H1 (cell line): ENCODE measurements around the gene FAM174B. TPM values are rescaled to one million over a fixed set of nuclear protein-coding genes. Genes with fewer than 3 reads are reported as not detected.

ENCODE experiments used
- CBX5 ChIP-seq: fragments of 300-800, 300-1000 bp; sonication (generic); IDR thresholded peaks from 2 replicates; pipeline ENCODE4 v1.7.1; 2016; ENCODE audit warnings: antibody characterized with exemption, low read length, low read depth
- CEBPB ChIP-seq: IDR thresholded peaks from 2 replicates; pipeline ENCODE4 v1.6.1; 2012; ENCODE audit warnings: low read depth, low read length
- CHD2 ChIP-seq: IDR thresholded peaks from 2 replicates; pipeline ENCODE4 v1.6.1; 2012; ENCODE audit warnings: low read length, improper control_type of control experiment
- SIN3A ChIP-seq, 2 experiments: IDR thresholded peaks in 1 of 2; conservative IDR thresholded peaks in 1 of 2; 2 replicates each; pipeline ENCODE4 v1.6.1; 2011 to 2012; ENCODE audit warnings: low read length in 2 of 2, improper control_type of control experiment in 1 of 2, low read depth in 1 of 2, mild to moderate bottlenecking in 1 of 2
- TCF12 ChIP-seq: IDR thresholded peaks from 2 replicates; pipeline ENCODE4 v1.6.1; 2011; ENCODE audit warnings: low read depth, mild to moderate bottlenecking, low read length
- polyA plus RNA-seq, 7 experiments: library from polyadenylated mRNA; depleted of rRNA in 3 of 7; stranded (reverse) in 5 of 7; unstranded in 2 of 7; fragments of >200 nt in 5 of 7; fragments of 200-250 nt in 2 of 7; gene quantifications; 1 replicate in 5 of 7; 2 replicates in 1 of 7; 4 replicates in 1 of 7; pipeline versions ENCODE4 v1.2.1 to v1.2.3, GENCODE V29; 2011 to 2013; ENCODE audit warnings: missing spikeins in 2 of 7, mixed read lengths in 2 of 7
- total RNA-seq: library from RNA; stranded (reverse); fragmentation: NEBNext Ultra II Directional; extraction: Animal tissue kit (Norgen Biotek cat#: 25700); gene quantifications from 2 replicates; pipeline ENCODE4 v1.2.1, GENCODE V29; 2021
- TF ChIP-seq, protein P1 (sequence below): fragments of 300-600 bp; sonication (generic); IDR thresholded peaks from 2 replicates; pipeline ENCODE4 v1.7.1; 2012; ENCODE audit warnings: low read length, moderate library complexity, mild to moderate bottlenecking, inconsistent platforms; ENCODE audit not compliant: insufficient replicate concordance
- TF ChIP-seq, protein P2 (sequence below): IDR thresholded peaks from 2 replicates; pipeline ENCODE4 v1.6.1; 2012; ENCODE audit warnings: low read length, inconsistent platforms
- TF ChIP-seq, protein P3 (sequence below): IDR thresholded peaks from 2 replicates; pipeline ENCODE4 v1.6.1; 2012; ENCODE audit warnings: inconsistent platforms

FAM174B gene
- total and polyA plus RNA-seq, 2 of the 8 experiments (the other 6 are each of a cell fraction or from before 2014, with no cell fraction given): 9.3 to 35.2 TPM

DNA sequence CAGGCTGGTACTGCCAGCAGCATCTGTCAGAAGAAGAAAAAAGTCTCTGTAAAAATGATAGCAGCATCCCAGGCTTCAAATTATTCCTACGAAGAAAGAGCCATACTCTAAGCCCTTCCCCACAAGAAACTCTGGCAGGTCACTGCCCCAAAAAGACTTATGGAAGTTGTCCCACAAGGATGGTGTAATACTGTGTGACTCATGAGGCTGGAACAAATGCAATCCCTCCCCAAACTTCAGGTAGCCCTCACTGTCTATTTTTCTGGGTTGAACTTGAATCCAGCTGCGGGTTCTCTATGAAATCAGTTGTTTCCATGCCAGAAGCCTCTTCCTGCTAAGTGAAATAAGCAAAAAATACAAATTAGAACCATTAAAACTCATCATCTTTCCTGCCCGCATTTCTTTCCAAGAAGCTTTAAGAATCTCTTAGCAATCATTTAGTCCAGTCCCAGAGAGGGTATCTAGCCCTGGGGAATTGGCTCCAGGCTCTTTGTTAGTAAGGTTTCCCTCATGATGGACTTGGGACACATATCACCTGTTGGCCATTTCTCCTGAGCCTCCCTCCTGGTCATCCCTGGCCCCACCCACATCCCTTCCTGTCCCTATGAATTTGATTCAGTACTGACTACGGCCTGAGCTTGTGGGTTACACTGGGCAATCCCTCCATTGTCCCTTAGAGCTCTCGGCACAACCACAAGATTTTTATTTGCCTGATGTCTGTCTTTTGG is 51.7 kb downstream of the FAM174B start (continued):
- TF ChIP-seq, protein P1, sequence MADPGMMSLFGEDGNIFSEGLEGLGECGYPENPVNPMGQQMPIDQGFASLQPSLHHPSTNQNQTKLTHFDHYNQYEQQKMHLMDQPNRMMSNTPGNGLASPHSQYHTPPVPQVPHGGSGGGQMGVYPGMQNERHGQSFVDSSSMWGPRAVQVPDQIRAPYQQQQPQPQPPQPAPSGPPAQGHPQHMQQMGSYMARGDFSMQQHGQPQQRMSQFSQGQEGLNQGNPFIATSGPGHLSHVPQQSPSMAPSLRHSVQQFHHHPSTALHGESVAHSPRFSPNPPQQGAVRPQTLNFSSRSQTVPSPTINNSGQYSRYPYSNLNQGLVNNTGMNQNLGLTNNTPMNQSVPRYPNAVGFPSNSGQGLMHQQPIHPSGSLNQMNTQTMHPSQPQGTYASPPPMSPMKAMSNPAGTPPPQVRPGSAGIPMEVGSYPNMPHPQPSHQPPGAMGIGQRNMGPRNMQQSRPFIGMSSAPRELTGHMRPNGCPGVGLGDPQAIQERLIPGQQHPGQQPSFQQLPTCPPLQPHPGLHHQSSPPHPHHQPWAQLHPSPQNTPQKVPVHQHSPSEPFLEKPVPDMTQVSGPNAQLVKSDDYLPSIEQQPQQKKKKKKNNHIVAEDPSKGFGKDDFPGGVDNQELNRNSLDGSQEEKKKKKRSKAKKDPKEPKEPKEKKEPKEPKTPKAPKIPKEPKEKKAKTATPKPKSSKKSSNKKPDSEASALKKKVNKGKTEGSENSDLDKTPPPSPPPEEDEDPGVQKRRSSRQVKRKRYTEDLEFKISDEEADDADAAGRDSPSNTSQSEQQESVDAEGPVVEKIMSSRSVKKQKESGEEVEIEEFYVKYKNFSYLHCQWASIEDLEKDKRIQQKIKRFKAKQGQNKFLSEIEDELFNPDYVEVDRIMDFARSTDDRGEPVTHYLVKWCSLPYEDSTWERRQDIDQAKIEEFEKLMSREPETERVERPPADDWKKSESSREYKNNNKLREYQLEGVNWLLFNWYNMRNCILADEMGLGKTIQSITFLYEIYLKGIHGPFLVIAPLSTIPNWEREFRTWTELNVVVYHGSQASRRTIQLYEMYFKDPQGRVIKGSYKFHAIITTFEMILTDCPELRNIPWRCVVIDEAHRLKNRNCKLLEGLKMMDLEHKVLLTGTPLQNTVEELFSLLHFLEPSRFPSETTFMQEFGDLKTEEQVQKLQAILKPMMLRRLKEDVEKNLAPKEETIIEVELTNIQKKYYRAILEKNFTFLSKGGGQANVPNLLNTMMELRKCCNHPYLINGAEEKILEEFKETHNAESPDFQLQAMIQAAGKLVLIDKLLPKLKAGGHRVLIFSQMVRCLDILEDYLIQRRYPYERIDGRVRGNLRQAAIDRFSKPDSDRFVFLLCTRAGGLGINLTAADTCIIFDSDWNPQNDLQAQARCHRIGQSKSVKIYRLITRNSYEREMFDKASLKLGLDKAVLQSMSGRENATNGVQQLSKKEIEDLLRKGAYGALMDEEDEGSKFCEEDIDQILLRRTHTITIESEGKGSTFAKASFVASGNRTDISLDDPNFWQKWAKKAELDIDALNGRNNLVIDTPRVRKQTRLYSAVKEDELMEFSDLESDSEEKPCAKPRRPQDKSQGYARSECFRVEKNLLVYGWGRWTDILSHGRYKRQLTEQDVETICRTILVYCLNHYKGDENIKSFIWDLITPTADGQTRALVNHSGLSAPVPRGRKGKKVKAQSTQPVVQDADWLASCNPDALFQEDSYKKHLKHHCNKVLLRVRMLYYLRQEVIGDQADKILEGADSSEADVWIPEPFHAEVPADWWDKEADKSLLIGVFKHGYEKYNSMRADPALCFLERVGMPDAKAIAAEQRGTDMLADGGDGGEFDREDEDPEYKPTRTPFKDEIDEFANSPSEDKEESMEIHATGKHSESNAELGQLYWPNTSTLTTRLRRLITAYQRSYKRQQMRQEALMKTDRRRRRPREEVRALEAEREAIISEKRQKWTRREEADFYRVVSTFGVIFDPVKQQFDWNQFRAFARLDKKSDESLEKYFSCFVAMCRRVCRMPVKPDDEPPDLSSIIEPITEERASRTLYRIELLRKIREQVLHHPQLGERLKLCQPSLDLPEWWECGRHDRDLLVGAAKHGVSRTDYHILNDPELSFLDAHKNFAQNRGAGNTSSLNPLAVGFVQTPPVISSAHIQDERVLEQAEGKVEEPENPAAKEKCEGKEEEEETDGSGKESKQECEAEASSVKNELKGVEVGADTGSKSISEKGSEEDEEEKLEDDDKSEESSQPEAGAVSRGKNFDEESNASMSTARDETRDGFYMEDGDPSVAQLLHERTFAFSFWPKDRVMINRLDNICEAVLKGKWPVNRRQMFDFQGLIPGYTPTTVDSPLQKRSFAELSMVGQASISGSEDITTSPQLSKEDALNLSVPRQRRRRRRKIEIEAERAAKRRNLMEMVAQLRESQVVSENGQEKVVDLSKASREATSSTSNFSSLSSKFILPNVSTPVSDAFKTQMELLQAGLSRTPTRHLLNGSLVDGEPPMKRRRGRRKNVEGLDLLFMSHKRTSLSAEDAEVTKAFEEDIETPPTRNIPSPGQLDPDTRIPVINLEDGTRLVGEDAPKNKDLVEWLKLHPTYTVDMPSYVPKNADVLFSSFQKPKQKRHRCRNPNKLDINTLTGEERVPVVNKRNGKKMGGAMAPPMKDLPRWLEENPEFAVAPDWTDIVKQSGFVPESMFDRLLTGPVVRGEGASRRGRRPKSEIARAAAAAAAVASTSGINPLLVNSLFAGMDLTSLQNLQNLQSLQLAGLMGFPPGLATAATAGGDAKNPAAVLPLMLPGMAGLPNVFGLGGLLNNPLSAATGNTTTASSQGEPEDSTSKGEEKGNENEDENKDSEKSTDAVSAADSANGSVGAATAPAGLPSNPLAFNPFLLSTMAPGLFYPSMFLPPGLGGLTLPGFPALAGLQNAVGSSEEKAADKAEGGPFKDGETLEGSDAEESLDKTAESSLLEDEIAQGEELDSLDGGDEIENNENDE: no peak
- TF ChIP-seq, protein P2, sequence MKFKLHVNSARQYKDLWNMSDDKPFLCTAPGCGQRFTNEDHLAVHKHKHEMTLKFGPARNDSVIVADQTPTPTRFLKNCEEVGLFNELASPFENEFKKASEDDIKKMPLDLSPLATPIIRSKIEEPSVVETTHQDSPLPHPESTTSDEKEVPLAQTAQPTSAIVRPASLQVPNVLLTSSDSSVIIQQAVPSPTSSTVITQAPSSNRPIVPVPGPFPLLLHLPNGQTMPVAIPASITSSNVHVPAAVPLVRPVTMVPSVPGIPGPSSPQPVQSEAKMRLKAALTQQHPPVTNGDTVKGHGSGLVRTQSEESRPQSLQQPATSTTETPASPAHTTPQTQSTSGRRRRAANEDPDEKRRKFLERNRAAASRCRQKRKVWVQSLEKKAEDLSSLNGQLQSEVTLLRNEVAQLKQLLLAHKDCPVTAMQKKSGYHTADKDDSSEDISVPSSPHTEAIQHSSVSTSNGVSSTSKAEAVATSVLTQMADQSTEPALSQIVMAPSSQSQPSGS: no peak
- TF ChIP-seq CHD2: no peak
- no peak for TF ChIP-seq TCF12
- no peak for TF ChIP-seq CEBPB
- no peak for TF ChIP-seq SIN3A (conservative IDR thresholded peaks at IDR 0.05 in 1 of 2, IDR thresholded peaks at IDR 0.05 in 1 of 2; ENCODE audit: low read depth in 1 of 2, low read length in 2 of 2)
- TF ChIP-seq CBX5: no peak
- TF ChIP-seq, protein P3, sequence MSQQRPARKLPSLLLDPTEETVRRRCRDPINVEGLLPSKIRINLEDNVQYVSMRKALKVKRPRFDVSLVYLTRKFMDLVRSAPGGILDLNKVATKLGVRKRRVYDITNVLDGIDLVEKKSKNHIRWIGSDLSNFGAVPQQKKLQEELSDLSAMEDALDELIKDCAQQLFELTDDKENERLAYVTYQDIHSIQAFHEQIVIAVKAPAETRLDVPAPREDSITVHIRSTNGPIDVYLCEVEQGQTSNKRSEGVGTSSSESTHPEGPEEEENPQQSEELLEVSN: no peak
